GM23338 (cell line): ENCODE measurements around the gene GLB1L. TPM values are rescaled to one million over a fixed set of nuclear protein-coding genes. Genes with fewer than 3 reads are reported as not detected.

Experiments
- ATAC-seq: fragments of 200-7000 bp; cut with Tn5 transposase; 3 replicates; pipeline ENCODE4 v1.9.1; 2020
- DNase-seq: peaks from one replicate; pipeline ENCODE4 v3.0.0-alpha.2; 2015; ENCODE audit warnings: low spot score
- H2AFZ ChIP-seq: fragments of 200-600 bp; sonication (generic); 2 replicates; pipeline ENCODE4 v1.8.0; 2016; ENCODE audit warnings: antibody characterized with exemption, mild to moderate bottlenecking, moderate library complexity
- H3F3A ChIP-seq: fragments of 200-600 bp; sonication (generic); replicated peaks from 2 replicates; pipeline ENCODE4 v1.8.0; 2017; ENCODE audit warnings: antibody characterized with exemption, mixed run types, low read depth
- H3K27ac ChIP-seq: fragments of 200-600 bp; sonication (generic); 2 replicates; pipeline ENCODE4 v1.6.1; 2016; ENCODE audit warnings: low read depth
- H3K27me3 ChIP-seq: fragments of 200-600 bp; sonication (generic); 2 replicates; pipeline ENCODE4 v1.8.0; 2016; ENCODE audit warnings: mild to moderate bottlenecking, mixed run types, moderate library complexity; ENCODE audit not compliant: insufficient read depth
- H3K36me3 ChIP-seq: fragments of 200-600 bp; sonication (generic); 2 replicates; pipeline ENCODE4 v1.8.0; 2016; ENCODE audit warnings: mild to moderate bottlenecking; ENCODE audit not compliant: insufficient read depth
- H3K4me1 ChIP-seq: fragments of 200-600 bp; sonication (generic); 2 replicates; pipeline ENCODE4 v1.8.0; 2016; ENCODE audit warnings: mild to moderate bottlenecking, moderate library complexity; ENCODE audit not compliant: insufficient read depth
- H3K4me2 ChIP-seq: fragments of 200-600 bp; sonication (generic); 2 replicates; pipeline ENCODE4 v1.7.1; 2017; ENCODE audit warnings: mixed run types
- H3K4me3 ChIP-seq: fragments of 200-600 bp; sonication (generic); 2 replicates; pipeline ENCODE4 v1.6.1; 2016; ENCODE audit warnings: mixed run types
- H3K79me2 ChIP-seq: fragments of 200-600 bp; sonication (generic); replicated peaks from 2 replicates; pipeline ENCODE4 v1.8.0; 2017; ENCODE audit warnings: mild to moderate bottlenecking; ENCODE audit not compliant: insufficient read depth
- H3K9me2 ChIP-seq: fragments of 200-600 bp; sonication (generic); 2 replicates; pipeline ENCODE4 v1.8.0; 2017; ENCODE audit not compliant: insufficient read depth
- H4K20me1 ChIP-seq: fragments of 200-600 bp; sonication (generic); replicated peaks from 2 replicates; pipeline ENCODE4 v1.8.0; 2017; ENCODE audit warnings: mild to moderate bottlenecking; ENCODE audit not compliant: insufficient read depth
- H3K27ac Mint-ChIP-seq: 2 replicates; pipeline ENCODE4 v1.8.0; 2020; ENCODE audit warnings: inconsistent platforms, mild to moderate bottlenecking, moderate library complexity, mixed read lengths
- H3K27me3 Mint-ChIP-seq: 3 replicates; pipeline ENCODE4 v1.8.0; 2022; ENCODE audit warnings: low read depth, mild to moderate bottlenecking, moderate library complexity, mixed read lengths, inconsistent platforms; ENCODE audit not compliant: insufficient read depth, poor library complexity
- H3K36me3 Mint-ChIP-seq: 3 replicates; pipeline ENCODE4 v1.8.0; 2021; ENCODE audit warnings: low read depth, mild to moderate bottlenecking, inconsistent platforms, moderate library complexity, mixed read lengths
- H3K4me1 Mint-ChIP-seq: 3 replicates; pipeline ENCODE4 v1.8.0; 2020; ENCODE audit warnings: mild to moderate bottlenecking, inconsistent platforms, mixed read lengths
- H3K4me3 Mint-ChIP-seq: 3 replicates; pipeline ENCODE4 v1.8.0; 2021; ENCODE audit warnings: moderate library complexity, mild to moderate bottlenecking, inconsistent platforms, mixed read lengths
- H3K9me3 Mint-ChIP-seq: 3 replicates; pipeline ENCODE4 v1.8.0; 2020; ENCODE audit warnings: moderate library complexity, mild to moderate bottlenecking, inconsistent platforms, mixed read lengths
- EZH2phosphoT487 ChIP-seq: fragments of 200-600 bp; sonication (generic); IDR thresholded peaks from one replicate; pipeline ENCODE4 v1.8.1; 2018; ENCODE audit warnings: antibody characterized with exemption; ENCODE audit not compliant: unreplicated experiment
- JUNB ChIP-seq: IDR thresholded peaks from one replicate; pipeline ENCODE4 v1.6.1; 2016; ENCODE audit warnings: antibody characterized with exemption; ENCODE audit not compliant: unreplicated experiment
- POLR2AphosphoS5 ChIP-seq: IDR thresholded peaks from 2 replicates; pipeline ENCODE4 v1.6.1; 2016; ENCODE audit warnings: antibody characterized with exemption, low read depth
- STAT1 ChIP-seq: IDR thresholded peaks from one replicate; pipeline ENCODE4 v1.6.1; 2016; ENCODE audit warnings: antibody characterized with exemption; ENCODE audit not compliant: unreplicated experiment
- ZNF114 ChIP-seq: fragments of 250-450 bp; sonication (Bioruptor Pico); IDR thresholded peaks from 2 replicates; pipeline ENCODE4 v1.5.0; 2020; ENCODE audit warnings: mild to moderate bottlenecking, moderate library complexity
- ZNF331 ChIP-seq: fragments of 250-450 bp; sonication (Bioruptor Pico); IDR thresholded peaks from 2 replicates; pipeline ENCODE4 v1.5.0; 2020; ENCODE audit warnings: low read depth, mild to moderate bottlenecking, moderate library complexity
- polyA plus RNA-seq: library from polyadenylated mRNA; unstranded; fragments of >200 nt; fragmentation: Nextera tagmentation; extraction: Ambion mirVana; gene quantifications from 2 replicates; pipeline ENCODE4 v1.2.1, GENCODE V29; 2016
- total RNA-seq: library from RNA; depleted of rRNA; stranded (reverse); fragments of >200 nt; shearing (Covaris generic); gene quantifications from 2 replicates; pipeline ENCODE4 v1.2.3, GENCODE V29; 2014
- TF ChIP-seq, protein P1 (sequence below): fragments of 250-450 bp; sonication (Bioruptor Pico); IDR thresholded peaks from 2 replicates; pipeline ENCODE4 v1.5.0; 2020; ENCODE audit warnings: mild to moderate bottlenecking, moderate library complexity
- TF ChIP-seq, protein P2 (sequence below): IDR thresholded peaks from one replicate; pipeline ENCODE4 v1.6.1; 2018; ENCODE audit warnings: antibody characterized with exemption; ENCODE audit not compliant: unreplicated experiment
- TF ChIP-seq, protein P3 (sequence below): IDR thresholded peaks from 2 replicates; pipeline ENCODE4 v1.6.1; 2016; ENCODE audit warnings: antibody characterized with exemption

GLB1L gene
- total and polyA plus RNA-seq, 2 experiments from 2014 or later = 1.7 to 5.4 TPM

DNA sequence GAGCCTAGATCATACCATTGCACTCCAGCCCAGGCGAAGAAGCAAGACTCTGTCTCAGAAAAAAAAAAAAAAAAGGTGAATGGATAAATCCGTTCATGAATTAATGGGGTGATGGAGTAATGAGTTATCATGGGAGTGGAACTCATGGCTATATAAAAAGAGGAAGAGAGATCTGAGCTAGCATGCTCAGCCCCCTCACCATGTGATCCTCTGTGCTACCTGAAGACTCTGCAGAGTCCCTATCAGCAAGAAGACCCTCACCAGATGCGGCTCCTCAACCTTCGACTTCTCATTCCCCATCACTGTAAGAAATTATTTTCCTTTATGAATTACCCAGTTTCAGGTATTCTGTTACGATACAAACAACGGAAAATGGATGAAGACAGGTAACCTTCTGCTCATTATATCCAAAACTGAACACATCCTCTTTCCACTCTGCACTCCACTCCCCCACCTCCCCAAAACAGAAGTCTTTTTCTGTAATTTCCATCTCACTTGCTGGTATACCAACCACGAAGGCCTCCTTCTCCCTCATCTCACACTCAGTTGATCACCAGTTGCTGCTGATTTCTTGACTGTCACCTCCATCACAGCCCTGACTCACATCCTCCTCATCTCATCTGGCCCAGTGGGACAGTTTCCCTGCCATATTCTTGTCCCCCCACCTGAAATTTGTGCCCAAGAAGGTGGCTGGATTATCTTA is 58.3 kb downstream of the GLB1L start:
- Mint-ChIP-seq H3K4me1 (no peaks in the 10 kb centered on the region), H3K27me3 (no peaks in the 10 kb centered on the region), H3K36me3 (peaks cover 8% of the 10 kb centered on the region), H3K9me3 (no peaks in the 10 kb centered on the region; the same call in 2 of the 3 replicates), H3K4me3 (no peak overlapping the region), H3K27ac (no peak overlapping the region)
- Histone ChIP-seq H3K4me2 (no peak overlapping the region), H3K4me3 (no peak overlapping the region), H3K4me1 (no peaks in the 10 kb centered on the region), H3K27ac (no peak overlapping the region), H4K20me1 (no peaks in the 10 kb centered on the region; the same call in 1 of the 2 replicates), H3K9me2 (no peaks in the 10 kb centered on the region), H2AFZ (no peak overlapping the region), H3F3A (0 out of 2 replicates have a peak, but pooled peaks cover 3% of the 10 kb centered on the region), H3K79me2 (no peaks in the 10 kb centered on the region), H3K27me3 (no peaks in the 10 kb centered on the region), H3K36me3 (no peaks in the 10 kb centered on the region)
- TF ChIP-seq ZNF114 (CRISPR knock-in tag) = no peak
- TF ChIP-seq, protein P1, sequence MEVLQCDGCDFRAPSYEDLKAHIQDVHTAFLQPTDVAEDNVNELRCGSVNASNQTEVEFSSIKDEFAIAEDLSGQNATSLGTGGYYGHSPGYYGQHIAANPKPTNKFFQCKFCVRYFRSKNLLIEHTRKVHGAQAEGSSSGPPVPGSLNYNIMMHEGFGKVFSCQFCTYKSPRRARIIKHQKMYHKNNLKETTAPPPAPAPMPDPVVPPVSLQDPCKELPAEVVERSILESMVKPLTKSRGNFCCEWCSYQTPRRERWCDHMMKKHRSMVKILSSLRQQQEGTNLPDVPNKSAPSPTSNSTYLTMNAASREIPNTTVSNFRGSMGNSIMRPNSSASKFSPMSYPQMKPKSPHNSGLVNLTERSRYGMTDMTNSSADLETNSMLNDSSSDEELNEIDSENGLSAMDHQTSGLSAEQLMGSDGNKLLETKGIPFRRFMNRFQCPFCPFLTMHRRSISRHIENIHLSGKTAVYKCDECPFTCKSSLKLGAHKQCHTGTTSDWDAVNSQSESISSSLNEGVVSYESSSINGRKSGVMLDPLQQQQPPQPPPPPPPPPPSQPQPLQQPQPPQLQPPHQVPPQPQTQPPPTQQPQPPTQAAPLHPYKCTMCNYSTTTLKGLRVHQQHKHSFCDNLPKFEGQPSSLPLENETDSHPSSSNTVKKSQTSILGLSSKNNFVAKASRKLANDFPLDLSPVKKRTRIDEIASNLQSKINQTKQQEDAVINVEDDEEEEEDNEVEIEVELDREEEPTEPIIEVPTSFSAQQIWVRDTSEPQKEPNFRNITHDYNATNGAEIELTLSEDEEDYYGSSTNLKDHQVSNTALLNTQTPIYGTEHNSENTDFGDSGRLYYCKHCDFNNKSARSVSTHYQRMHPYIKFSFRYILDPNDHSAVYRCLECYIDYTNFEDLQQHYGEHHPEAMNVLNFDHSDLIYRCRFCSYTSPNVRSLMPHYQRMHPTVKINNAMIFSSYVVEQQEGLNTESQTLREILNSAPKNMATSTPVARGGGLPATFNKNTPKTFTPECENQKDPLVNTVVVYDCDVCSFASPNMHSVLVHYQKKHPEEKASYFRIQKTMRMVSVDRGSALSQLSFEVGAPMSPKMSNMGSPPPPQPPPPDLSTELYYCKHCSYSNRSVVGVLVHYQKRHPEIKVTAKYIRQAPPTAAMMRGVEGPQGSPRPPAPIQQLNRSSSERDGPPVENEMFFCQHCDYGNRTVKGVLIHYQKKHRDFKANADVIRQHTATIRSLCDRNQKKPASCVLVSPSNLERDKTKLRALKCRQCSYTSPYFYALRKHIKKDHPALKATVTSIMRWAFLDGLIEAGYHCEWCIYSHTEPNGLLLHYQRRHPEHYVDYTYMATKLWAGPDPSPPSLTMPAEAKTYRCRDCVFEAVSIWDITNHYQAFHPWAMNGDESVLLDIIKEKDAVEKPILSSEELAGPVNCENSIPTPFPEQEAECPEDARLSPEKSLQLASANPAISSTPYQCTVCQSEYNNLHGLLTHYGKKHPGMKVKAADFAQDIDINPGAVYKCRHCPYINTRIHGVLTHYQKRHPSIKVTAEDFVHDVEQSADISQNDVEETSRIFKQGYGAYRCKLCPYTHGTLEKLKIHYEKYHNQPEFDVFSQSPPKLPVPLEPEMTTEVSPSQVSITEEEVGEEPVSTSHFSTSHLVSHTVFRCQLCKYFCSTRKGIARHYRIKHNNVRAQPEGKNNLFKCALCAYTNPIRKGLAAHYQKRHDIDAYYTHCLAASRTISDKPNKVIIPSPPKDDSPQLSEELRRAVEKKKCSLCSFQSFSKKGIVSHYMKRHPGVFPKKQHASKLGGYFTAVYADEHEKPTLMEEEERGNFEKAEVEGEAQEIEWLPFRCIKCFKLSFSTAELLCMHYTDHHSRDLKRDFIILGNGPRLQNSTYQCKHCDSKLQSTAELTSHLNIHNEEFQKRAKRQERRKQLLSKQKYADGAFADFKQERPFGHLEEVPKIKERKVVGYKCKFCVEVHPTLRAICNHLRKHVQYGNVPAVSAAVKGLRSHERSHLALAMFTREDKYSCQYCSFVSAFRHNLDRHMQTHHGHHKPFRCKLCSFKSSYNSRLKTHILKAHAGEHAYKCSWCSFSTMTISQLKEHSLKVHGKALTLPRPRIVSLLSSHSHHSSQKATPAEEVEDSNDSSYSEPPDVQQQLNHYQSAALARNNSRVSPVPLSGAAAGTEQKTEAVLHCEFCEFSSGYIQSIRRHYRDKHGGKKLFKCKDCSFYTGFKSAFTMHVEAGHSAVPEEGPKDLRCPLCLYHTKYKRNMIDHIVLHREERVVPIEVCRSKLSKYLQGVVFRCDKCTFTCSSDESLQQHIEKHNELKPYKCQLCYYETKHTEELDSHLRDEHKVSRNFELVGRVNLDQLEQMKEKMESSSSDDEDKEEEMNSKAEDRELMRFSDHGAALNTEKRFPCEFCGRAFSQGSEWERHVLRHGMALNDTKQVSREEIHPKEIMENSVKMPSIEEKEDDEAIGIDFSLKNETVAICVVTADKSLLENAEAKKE = no peak
- TF ChIP-seq, protein P2, sequence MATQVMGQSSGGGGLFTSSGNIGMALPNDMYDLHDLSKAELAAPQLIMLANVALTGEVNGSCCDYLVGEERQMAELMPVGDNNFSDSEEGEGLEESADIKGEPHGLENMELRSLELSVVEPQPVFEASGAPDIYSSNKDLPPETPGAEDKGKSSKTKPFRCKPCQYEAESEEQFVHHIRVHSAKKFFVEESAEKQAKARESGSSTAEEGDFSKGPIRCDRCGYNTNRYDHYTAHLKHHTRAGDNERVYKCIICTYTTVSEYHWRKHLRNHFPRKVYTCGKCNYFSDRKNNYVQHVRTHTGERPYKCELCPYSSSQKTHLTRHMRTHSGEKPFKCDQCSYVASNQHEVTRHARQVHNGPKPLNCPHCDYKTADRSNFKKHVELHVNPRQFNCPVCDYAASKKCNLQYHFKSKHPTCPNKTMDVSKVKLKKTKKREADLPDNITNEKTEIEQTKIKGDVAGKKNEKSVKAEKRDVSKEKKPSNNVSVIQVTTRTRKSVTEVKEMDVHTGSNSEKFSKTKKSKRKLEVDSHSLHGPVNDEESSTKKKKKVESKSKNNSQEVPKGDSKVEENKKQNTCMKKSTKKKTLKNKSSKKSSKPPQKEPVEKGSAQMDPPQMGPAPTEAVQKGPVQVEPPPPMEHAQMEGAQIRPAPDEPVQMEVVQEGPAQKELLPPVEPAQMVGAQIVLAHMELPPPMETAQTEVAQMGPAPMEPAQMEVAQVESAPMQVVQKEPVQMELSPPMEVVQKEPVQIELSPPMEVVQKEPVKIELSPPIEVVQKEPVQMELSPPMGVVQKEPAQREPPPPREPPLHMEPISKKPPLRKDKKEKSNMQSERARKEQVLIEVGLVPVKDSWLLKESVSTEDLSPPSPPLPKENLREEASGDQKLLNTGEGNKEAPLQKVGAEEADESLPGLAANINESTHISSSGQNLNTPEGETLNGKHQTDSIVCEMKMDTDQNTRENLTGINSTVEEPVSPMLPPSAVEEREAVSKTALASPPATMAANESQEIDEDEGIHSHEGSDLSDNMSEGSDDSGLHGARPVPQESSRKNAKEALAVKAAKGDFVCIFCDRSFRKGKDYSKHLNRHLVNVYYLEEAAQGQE = no peak
- no peak for TF ChIP-seq POLR2AphosphoS5
- TF ChIP-seq JUNB = no peak
- TF ChIP-seq, protein P3, sequence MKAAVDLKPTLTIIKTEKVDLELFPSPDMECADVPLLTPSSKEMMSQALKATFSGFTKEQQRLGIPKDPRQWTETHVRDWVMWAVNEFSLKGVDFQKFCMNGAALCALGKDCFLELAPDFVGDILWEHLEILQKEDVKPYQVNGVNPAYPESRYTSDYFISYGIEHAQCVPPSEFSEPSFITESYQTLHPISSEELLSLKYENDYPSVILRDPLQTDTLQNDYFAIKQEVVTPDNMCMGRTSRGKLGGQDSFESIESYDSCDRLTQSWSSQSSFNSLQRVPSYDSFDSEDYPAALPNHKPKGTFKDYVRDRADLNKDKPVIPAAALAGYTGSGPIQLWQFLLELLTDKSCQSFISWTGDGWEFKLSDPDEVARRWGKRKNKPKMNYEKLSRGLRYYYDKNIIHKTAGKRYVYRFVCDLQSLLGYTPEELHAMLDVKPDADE = no peak
- no peak for TF ChIP-seq EZH2phosphoT487
- no peak for TF ChIP-seq ZNF331 (CRISPR knock-in tag)
- no peak for TF ChIP-seq STAT1
- no peak for ATAC-seq
- no peak for DNase-seq
